Measurements from ENCODE around the gene NFIC.
"Not testable (repeated sequence)": the region's sequence is repeated elsewhere in the genome, so short reads cannot be mapped to it uniquely, and the experiment has no call there.

The NFIC gene

DNA sequence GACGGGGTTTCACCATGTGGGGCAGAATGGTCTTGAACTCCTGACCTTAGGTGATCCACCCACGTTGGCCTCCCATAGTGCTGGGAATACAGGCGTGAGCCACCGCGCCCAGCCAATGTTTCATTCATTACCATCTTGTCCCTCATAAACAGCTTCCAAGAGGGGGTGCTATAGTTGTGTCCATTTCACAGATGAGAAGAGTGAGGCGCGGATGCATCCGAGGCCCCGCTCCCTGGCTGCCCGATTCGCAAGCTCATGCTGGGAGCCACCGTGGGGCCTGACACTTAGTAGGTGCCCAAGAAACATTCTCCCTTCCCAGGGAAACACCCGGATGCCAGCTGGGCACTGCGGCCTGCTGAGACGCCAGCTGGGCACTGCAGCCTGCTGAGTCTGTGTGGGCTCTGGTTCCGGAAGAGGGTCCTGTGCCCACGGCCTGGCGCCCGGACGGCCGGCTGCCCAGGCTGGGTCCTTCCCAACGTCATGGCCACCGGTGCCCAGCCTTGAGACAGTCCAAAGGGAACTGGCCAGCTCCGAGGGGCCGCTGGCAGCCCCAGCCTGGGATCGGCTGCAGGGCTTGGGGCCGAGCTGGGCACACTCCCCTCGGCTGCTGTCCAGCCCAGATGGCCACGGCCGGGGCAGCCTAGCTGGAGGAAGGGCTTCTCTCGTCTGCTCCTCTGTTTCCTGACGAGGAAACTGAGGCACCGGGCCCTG lies 54.7 kb downstream of the NFIC start:
- no peaks in the 10 kb centered on the region for H3K27me3 ChIP-seq (replicated peaks; ENCODE audit: control insufficient read depth, insufficient read depth, low read length)
- no peak overlapping the region for H3K9ac ChIP-seq (ENCODE audit: low read length)
- no peaks in the 10 kb centered on the region for H3K9me3 ChIP-seq (ENCODE audit: control insufficient read depth, low read length)
- peaks cover 7% of the 10 kb centered on the region for H3K4me1 ChIP-seq (ENCODE audit: control insufficient read depth, insufficient read depth, low read length)
- H3K4me3 ChIP-seq (ENCODE audit: low read length): no peak overlapping the region
- no peak for DNase-seq (ENCODE audit: low read depth)
- H3K36me3 ChIP-seq (ENCODE audit: control insufficient read depth, insufficient read depth, low read length, severe bottlenecking): peaks cover 17% of the 10 kb centered on the region

DNA sequence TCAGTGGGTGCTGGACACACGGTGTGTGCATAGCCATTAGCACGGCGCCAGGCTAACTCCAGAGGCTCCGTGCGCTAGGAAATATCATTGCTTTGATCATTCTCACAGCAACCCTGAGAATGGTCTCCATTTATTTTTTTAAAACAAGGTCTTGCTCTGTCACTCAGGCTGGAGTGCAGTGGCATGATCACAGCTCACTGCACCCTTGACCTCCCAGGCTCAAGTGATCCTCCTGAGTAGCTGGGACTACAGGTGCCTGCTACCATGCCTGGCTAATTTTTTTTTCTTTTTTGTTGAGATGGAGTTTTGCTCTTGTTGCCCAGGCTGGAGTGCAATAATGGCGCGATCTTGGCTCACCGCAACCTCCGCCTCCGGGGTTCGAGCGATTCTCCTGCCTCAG lies 55.3 kb downstream of the NFIC start:
- H3K36me3 ChIP-seq (ENCODE audit: control insufficient read depth, insufficient read depth, low read length, severe bottlenecking): peaks cover 23% of the 10 kb centered on the region
- not testable (repeated sequence) for H3K27me3 ChIP-seq (replicated peaks; ENCODE audit: control insufficient read depth, insufficient read depth, low read length); H3K9me3 ChIP-seq (ENCODE audit: control insufficient read depth, low read length); DNase-seq (ENCODE audit: low read depth); H3K9ac ChIP-seq (ENCODE audit: low read length); H3K4me3 ChIP-seq (ENCODE audit: low read length); H3K4me1 ChIP-seq (ENCODE audit: control insufficient read depth, insufficient read depth, low read length)

DNA sequence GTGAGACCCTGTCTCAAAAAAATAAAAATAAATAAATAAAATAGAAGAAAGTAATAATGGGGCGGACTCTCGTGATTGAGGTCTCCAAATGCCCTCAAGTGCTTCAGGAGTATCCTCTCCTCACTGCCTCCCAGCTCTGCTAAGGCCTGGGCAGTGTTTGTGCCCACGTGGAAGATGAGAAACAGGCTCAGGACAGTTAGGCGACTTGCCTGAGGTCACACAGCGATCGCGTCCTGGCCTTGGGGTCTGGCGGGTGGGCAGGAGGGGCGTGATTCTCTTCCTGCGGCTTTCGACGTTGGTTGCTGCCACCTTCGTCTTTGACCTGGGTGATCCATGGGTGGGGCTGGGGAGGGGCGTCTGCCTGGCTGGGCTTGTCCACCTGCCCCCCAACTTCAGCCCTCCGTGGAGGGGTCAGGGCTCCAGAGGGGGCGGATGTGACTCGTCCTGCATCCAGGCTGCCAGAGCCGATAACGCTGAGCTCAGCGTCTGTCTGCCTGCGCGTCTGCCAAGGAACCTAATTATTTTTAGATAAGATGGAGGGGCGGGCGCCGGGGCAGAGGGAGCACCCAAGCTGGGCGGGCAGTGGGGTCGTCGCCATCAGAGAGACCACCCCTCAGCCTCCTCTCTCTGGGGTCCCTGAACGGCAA lies 56.9 kb downstream of the NFIC start:
- Histone ChIP-seq H3K36me3 (ENCODE audit: control insufficient read depth, insufficient read depth, low read length, severe bottlenecking) (peaks cover 30% of the 10 kb centered on the region), H3K4me1 (ENCODE audit: control insufficient read depth, insufficient read depth, low read length) (peaks cover 10% of the 10 kb centered on the region), H3K27me3 (replicated peaks; ENCODE audit: control insufficient read depth, insufficient read depth, low read length) (no peaks in the 10 kb centered on the region), H3K4me3 (ENCODE audit: low read length) (no peak overlapping the region), H3K9ac (ENCODE audit: low read length) (no peak overlapping the region), H3K9me3 (ENCODE audit: control insufficient read depth, low read length) (no peaks in the 10 kb centered on the region)
- DNase-seq (ENCODE audit: low read depth): no peak

GRCh38 chr19:3426433-3426832 lies 60.0 kb downstream of the NFIC start:
- Histone ChIP-seq H3K9ac (ENCODE audit: low read length) (no peak overlapping the region), H3K9me3 (ENCODE audit: control insufficient read depth, low read length) (no peaks in the 10 kb centered on the region), H3K4me1 (ENCODE audit: control insufficient read depth, insufficient read depth, low read length) (peaks cover 32% of the 10 kb centered on the region), H3K4me3 (ENCODE audit: low read length) (no peak overlapping the region), H3K27me3 (replicated peaks; ENCODE audit: control insufficient read depth, insufficient read depth, low read length) (no peaks in the 10 kb centered on the region), H3K36me3 (ENCODE audit: control insufficient read depth, insufficient read depth, low read length, severe bottlenecking) (peaks cover 21% of the 10 kb centered on the region)
- DNase-seq (ENCODE audit: low read depth): no peak

GRCh38 chr19:3430366-3430680 lies 63.9 kb downstream of the NFIC start:
- peaks cover 46% of the 10 kb centered on the region for H3K36me3 ChIP-seq (ENCODE audit: control insufficient read depth, insufficient read depth, low read length, severe bottlenecking)
- H3K27me3 ChIP-seq (replicated peaks; ENCODE audit: control insufficient read depth, insufficient read depth, low read length); DNase-seq (ENCODE audit: low read depth); H3K4me3 ChIP-seq (ENCODE audit: low read length); H3K9me3 ChIP-seq (ENCODE audit: control insufficient read depth, low read length): not testable (repeated sequence)
- peak overlapping the region; percentile 76 for H3K9ac ChIP-seq (ENCODE audit: low read length)
- peaks cover 42% of the 10 kb centered on the region for H3K4me1 ChIP-seq (ENCODE audit: control insufficient read depth, insufficient read depth, low read length)

- Histone ChIP-seq H3K9me3 (ENCODE audit: control insufficient read depth, low read length) (no peaks in the 10 kb centered on the region), H3K27me3 (replicated peaks; ENCODE audit: control insufficient read depth, insufficient read depth, low read length) (no peaks in the 10 kb centered on the region), H3K9ac (ENCODE audit: low read length) (peak overlapping the region; percentile 27), H3K4me1 (ENCODE audit: control insufficient read depth, insufficient read depth, low read length) (peaks cover 45% of the 10 kb centered on the region), H3K4me3 (ENCODE audit: low read length) (no peak overlapping the region), H3K36me3 (ENCODE audit: control insufficient read depth, insufficient read depth, low read length, severe bottlenecking) (peaks cover 48% of the 10 kb centered on the region)
- DNase-seq (ENCODE audit: low read depth): no peak
Observed at GRCh38 chr19:3431760-3432397, 65.5 kb downstream of the NFIC start.

- Histone ChIP-seq H3K4me1 (ENCODE audit: control insufficient read depth, insufficient read depth, low read length) (peaks cover 42% of the 10 kb centered on the region), H3K9me3 (ENCODE audit: control insufficient read depth, low read length) (no peaks in the 10 kb centered on the region), H3K27me3 (replicated peaks; ENCODE audit: control insufficient read depth, insufficient read depth, low read length) (no peaks in the 10 kb centered on the region), H3K9ac (ENCODE audit: low read length) (no peak overlapping the region), H3K36me3 (ENCODE audit: control insufficient read depth, insufficient read depth, low read length, severe bottlenecking) (peaks cover 54% of the 10 kb centered on the region), H3K4me3 (ENCODE audit: low read length) (no peak overlapping the region)
- no peak for DNase-seq (ENCODE audit: low read depth)
Observed at GRCh38 chr19:3433313-3433712, 66.9 kb downstream of the NFIC start.

DNA sequence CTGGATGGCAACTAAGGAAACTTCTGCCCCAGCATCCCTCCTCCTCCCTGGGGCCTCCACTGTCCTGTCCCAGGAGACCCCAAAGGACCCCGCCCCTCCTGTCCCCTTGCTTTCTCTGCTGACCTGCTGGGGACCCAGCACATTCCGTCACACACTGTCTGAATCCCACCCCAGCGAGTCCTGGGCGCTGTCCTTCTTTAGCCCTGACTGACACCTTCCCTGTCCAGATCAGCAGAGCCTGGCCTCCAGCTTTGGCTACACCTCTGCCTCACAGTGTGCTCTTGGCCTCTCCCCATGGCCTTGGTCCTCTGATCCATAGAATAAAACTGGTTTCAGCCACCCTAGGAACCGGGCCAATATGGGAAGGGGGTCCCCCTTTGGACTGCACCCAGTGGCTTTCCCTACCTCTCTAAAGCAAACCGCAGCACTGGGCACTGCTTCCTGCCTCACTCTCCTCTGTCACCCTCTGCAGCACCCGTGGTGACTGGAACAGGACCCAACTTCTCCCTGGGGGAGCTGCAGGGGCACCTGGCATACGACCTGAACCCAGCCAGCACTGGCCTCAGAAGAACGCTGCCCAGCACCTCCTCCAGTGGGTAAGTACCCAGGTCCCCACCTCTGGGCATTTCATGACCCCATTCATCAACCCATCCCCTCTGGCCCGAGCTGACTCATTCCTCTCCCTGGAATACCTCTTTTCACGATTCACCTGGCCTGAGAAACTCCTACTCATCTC lies 67.6 kb downstream of the NFIC start:
- H3K36me3 ChIP-seq (ENCODE audit: control insufficient read depth, insufficient read depth, low read length, severe bottlenecking): peaks cover 60% of the 10 kb centered on the region
- peaks cover 35% of the 10 kb centered on the region for H3K4me1 ChIP-seq (ENCODE audit: control insufficient read depth, insufficient read depth, low read length)
- H3K4me3 ChIP-seq (ENCODE audit: low read length): no peak overlapping the region
- H3K27me3 ChIP-seq (replicated peaks; ENCODE audit: control insufficient read depth, insufficient read depth, low read length): no peaks in the 10 kb centered on the region
- peak overlapping the region; percentile 84 for H3K9ac ChIP-seq (ENCODE audit: low read length)
- no peaks in the 10 kb centered on the region for H3K9me3 ChIP-seq (ENCODE audit: control insufficient read depth, low read length)
- no peak for DNase-seq (ENCODE audit: low read depth)

GRCh38 chr19:3434630-3435553 lies 68.5 kb downstream of the NFIC start:
- H3K4me3 ChIP-seq (ENCODE audit: low read length): peak overlapping the region; percentile 72
- H3K4me1 ChIP-seq (ENCODE audit: control insufficient read depth, insufficient read depth, low read length): peaks cover 30% of the 10 kb centered on the region
- H3K27me3 ChIP-seq (replicated peaks; ENCODE audit: control insufficient read depth, insufficient read depth, low read length): no peaks in the 10 kb centered on the region
- H3K9me3 ChIP-seq (ENCODE audit: control insufficient read depth, low read length): no peaks in the 10 kb centered on the region
- DNase-seq (ENCODE audit: low read depth): peak; percentile 98
- H3K9ac ChIP-seq (ENCODE audit: low read length): peak overlapping the region; percentile 84
- H3K36me3 ChIP-seq (ENCODE audit: control insufficient read depth, insufficient read depth, low read length, severe bottlenecking): peaks cover 63% of the 10 kb centered on the region

DNA sequence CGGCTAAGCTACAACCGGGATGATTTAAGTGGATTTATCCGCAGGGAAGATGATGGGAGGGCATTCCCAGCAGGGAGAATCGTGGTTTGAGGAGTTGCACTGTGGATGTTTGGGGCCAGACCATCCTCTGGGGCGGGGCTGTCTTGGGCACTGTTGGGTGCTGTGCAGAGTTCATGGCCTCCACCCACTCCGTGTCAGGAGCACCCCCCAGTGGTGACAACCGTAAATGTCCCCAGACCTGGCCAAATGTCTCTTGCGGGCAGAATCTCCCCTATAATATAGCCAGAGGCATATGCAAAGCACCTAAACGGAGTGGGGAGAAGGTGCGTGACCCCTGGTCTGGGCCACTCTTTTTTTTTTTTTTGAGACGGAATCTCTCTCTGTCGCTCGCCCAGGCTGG lies 73.7 kb downstream of the NFIC start:
- Histone ChIP-seq H3K9me3 (ENCODE audit: control insufficient read depth, low read length) (no peaks in the 10 kb centered on the region), H3K36me3 (ENCODE audit: control insufficient read depth, insufficient read depth, low read length, severe bottlenecking) (peaks cover 67% of the 10 kb centered on the region), H3K9ac (ENCODE audit: low read length) (no peak overlapping the region), H3K27me3 (replicated peaks; ENCODE audit: control insufficient read depth, insufficient read depth, low read length) (no peaks in the 10 kb centered on the region), H3K4me1 (ENCODE audit: control insufficient read depth, insufficient read depth, low read length) (peaks cover 5% of the 10 kb centered on the region), H3K4me3 (ENCODE audit: low read length) (no peak overlapping the region)
- DNase-seq (ENCODE audit: low read depth): peak; percentile 37

All from adipocyte (in vitro differentiated cells).